ENCODE data around the gene FIGNL2.

FIGNL2 gene

DNA sequence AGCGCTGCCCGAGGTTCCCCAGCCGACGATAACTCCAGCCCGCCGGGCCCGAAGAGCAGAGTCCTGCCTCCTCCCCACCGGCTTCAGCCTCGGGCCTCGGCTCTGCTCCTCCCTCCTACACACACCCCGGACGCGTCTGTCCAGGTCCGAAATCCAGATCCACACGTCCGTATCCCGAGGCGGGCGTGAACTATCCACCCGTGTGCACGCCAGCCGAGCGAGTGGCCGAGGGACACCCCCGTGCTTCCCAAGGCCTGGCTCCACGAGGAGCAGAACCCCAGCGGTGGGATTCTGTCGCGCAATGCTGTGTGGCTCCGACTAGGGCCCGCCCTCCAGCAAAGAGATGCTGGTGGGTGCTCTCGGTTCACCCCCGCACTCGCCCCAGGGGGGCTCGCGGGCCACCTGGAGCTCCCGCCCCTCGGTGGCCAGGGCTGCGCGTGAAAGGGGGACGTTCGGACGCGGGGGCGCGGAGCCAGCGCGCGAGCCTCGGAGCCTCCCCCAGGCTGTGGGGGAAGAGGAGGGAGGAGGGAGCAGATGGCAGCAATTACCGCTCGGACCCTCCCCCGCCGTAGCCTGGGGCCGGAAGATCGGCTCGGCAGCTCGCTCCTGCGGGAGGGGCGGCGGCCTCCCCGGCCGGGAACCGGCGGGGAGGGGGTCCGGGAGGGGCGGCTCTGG is 20.4 kb upstream of the FIGNL2 start:
- peaks cover 6% of the 10 kb centered on the region for H3K27me3 ChIP-seq (replicated peaks; ENCODE audit: control insufficient read depth, insufficient read depth, low read length)
- no peaks in the 10 kb centered on the region for H3K36me3 ChIP-seq (ENCODE audit: control insufficient read depth, insufficient read depth, low read length)
- TF ChIP-seq, protein P1, sequence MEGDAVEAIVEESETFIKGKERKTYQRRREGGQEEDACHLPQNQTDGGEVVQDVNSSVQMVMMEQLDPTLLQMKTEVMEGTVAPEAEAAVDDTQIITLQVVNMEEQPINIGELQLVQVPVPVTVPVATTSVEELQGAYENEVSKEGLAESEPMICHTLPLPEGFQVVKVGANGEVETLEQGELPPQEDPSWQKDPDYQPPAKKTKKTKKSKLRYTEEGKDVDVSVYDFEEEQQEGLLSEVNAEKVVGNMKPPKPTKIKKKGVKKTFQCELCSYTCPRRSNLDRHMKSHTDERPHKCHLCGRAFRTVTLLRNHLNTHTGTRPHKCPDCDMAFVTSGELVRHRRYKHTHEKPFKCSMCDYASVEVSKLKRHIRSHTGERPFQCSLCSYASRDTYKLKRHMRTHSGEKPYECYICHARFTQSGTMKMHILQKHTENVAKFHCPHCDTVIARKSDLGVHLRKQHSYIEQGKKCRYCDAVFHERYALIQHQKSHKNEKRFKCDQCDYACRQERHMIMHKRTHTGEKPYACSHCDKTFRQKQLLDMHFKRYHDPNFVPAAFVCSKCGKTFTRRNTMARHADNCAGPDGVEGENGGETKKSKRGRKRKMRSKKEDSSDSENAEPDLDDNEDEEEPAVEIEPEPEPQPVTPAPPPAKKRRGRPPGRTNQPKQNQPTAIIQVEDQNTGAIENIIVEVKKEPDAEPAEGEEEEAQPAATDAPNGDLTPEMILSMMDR (IDR thresholded peaks at IDR 0.05; ENCODE audit: insufficient read depth, low read length, poor library complexity, severe bottlenecking): no peak
- H3K4me3 ChIP-seq (replicated peaks; ENCODE audit: low read depth, low read length): no peak overlapping the region
- no peak for DNase-seq (ENCODE audit: extremely low read depth, insufficient read length)

DNA sequence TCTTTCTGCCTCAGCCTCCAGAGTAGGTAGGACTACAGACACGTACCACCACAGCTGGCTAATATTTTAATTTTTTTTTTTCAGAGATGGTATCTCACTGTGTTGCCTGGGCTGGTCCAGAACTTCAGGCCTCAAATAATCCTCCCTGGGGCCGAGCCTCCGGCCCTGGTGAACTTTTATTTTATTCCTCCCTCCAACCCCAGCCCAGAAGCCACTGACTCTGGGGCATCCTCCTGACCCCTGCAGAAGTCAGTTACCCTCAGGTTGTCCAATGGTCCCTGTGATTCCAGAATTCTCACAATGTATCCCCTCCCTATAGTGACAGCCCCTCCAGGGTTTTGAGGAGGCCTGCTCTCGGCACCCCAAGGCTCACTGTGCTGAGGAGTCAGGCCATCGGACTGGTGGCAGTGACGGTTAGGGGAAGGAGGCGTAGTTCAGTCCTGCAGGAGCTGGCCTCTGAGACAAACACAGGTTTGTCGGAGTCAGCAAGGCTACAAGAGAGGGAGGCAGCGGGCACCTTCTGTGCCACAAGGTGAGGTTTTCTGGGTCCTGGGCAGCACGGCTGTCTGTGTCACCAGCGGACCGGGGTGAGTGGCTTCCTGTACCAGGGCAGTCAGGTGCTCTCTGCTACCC is 19.4 kb upstream of the FIGNL2 start:
- H3K27me3 ChIP-seq (replicated peaks; ENCODE audit: control insufficient read depth, insufficient read depth, low read length): peaks cover 9% of the 10 kb centered on the region
- DNase-seq (ENCODE audit: extremely low read depth, insufficient read length): no peak
- TF ChIP-seq, protein P1 (IDR thresholded peaks at IDR 0.05; ENCODE audit: insufficient read depth, low read length, poor library complexity, severe bottlenecking): no peak
- H3K36me3 ChIP-seq (ENCODE audit: control insufficient read depth, insufficient read depth, low read length): no peaks in the 10 kb centered on the region
- H3K4me3 ChIP-seq (replicated peaks; ENCODE audit: low read depth, low read length): no peak overlapping the region

DNA sequence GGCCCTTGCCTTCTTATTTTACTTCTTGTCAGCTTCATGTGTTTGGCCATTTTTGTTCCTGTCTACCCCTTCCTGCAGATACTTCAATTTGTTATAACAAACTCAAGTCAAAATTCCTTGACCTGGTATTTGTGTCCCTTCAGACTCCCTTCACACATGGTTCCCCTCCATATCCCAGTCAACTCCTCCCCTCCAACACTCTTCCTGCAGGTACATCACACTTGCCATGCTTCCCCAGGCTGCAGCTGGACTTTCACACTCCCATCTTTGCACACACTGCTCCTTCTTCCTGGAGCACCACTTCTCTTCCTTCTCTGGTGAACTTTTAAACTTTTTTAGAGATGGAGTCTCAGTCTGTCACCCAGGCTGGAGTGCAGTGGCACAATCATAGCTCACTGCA is 18.9 kb upstream of the FIGNL2 start:
- Histone ChIP-seq H3K36me3 (ENCODE audit: control insufficient read depth, insufficient read depth, low read length) (no peaks in the 10 kb centered on the region), H3K4me3 (replicated peaks; ENCODE audit: low read depth, low read length) (no peak overlapping the region), H3K27me3 (replicated peaks; ENCODE audit: control insufficient read depth, insufficient read depth, low read length) (peaks cover 9% of the 10 kb centered on the region)
- TF ChIP-seq, protein P1 (IDR thresholded peaks at IDR 0.05; ENCODE audit: insufficient read depth, low read length, poor library complexity, severe bottlenecking): no peak
- DNase-seq (ENCODE audit: extremely low read depth, insufficient read length): no peak

DNA sequence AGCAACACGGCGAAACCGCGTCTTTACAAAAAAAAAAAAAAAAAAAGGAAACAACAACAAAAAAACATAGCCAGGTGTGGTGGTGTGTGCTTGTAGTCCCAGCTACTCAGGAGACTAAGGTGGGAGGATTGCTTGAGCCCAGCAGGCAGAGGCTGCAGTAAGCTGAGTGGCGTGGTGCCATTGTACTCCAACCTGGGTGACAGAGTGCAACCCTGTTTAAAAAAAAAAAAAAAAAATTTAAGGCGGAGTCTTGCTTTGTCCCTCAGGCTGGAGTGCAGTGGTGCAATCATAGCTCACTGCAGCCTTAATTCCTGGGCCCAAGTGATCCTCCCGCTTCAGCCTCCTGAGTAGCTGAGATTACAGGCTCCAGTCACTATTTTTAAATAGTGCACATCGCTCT is 18.2 kb upstream of the FIGNL2 start:
- TF ChIP-seq, protein P1 (IDR thresholded peaks at IDR 0.05; ENCODE audit: insufficient read depth, low read length, poor library complexity, severe bottlenecking): no peak
- no peaks in the 10 kb centered on the region for H3K36me3 ChIP-seq (ENCODE audit: control insufficient read depth, insufficient read depth, low read length)
- DNase-seq (ENCODE audit: extremely low read depth, insufficient read length): no peak
- H3K27me3 ChIP-seq (replicated peaks; ENCODE audit: control insufficient read depth, insufficient read depth, low read length): peaks cover 9% of the 10 kb centered on the region
- H3K4me3 ChIP-seq (replicated peaks; ENCODE audit: low read depth, low read length): no peak overlapping the region

DNA sequence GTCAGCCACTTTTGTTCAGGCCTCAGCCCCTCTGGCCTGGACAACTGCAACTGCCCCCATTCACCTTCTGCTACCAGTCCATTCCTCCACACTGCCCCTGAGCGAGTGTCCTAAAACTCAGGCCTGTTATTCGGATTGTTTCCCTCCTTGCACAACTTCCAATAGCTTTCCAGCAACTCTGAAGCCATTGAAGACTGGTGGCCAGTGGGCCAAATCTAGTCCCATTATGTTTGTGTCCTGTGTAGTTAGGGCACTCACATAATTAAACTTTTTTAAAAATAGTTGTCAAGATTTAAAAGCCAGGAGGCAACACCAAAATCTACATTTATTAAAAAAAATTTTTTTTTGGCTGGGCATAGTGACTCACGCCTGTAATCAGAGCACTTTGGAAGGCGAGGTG is 17.8 kb upstream of the FIGNL2 start:
- no peak for DNase-seq (ENCODE audit: extremely low read depth, insufficient read length)
- H3K27me3 ChIP-seq (replicated peaks; ENCODE audit: control insufficient read depth, insufficient read depth, low read length): peaks cover 9% of the 10 kb centered on the region
- no peak overlapping the region for H3K4me3 ChIP-seq (replicated peaks; ENCODE audit: low read depth, low read length)
- TF ChIP-seq, protein P1 (IDR thresholded peaks at IDR 0.05; ENCODE audit: insufficient read depth, low read length, poor library complexity, severe bottlenecking): no peak
- H3K36me3 ChIP-seq (ENCODE audit: control insufficient read depth, insufficient read depth, low read length): no peaks in the 10 kb centered on the region

All from GM06990 (cell line).